SK-N-SH treated with all-trans-retinoic acid at 6 μM for 48 hours (cell line): ENCODE data around the gene CDH4.

Experiments
- BACH2 ChIP-seq: fragments of 250-450 bp; sonication (Bioruptor Pico); IDR thresholded peaks from 2 replicates; pipeline ENCODE4 v1.9.0; 2021; ENCODE audit warnings: mild to moderate bottlenecking, borderline replicate concordance
- CSDC2 ChIP-seq: fragments of 250-450 bp; sonication (Bioruptor Pico); IDR thresholded peaks from 2 replicates; pipeline ENCODE4 v1.5.0; 2020; ENCODE audit warnings: mild to moderate bottlenecking, moderate library complexity
- ISL1 ChIP-seq: fragments of 250-450 bp; sonication (Bioruptor Pico); IDR thresholded peaks from 2 replicates; pipeline ENCODE4 v2.1.2; 2022; ENCODE audit warnings: mild to moderate bottlenecking, moderate library complexity
- OSR1 ChIP-seq: fragments of 250-450 bp; sonication (Bioruptor Pico); IDR thresholded peaks from 2 replicates; pipeline ENCODE4 v1.8.0; 2022; ENCODE audit warnings: moderate library complexity, mild to moderate bottlenecking, inconsistent platforms
- PPARA ChIP-seq: fragments of 250-450 bp; sonication (Bioruptor Pico); IDR thresholded peaks from 2 replicates; pipeline ENCODE4 v1.5.0; 2020; ENCODE audit warnings: mild to moderate bottlenecking, borderline replicate concordance
- SNAI2 ChIP-seq: fragments of 250-450 bp; sonication (Bioruptor Pico); IDR thresholded peaks from 2 replicates; pipeline ENCODE4 v1.5.0; 2020; ENCODE audit warnings: mild to moderate bottlenecking, moderate library complexity
- TCF4 ChIP-seq: fragments of 250-450 bp; sonication (Bioruptor Pico); IDR thresholded peaks from 2 replicates; pipeline ENCODE4 v1.8.0; 2021; ENCODE audit warnings: mild to moderate bottlenecking, moderate library complexity, borderline replicate concordance
- TOX ChIP-seq: fragments of 250-450 bp; sonication (Bioruptor Pico); IDR thresholded peaks from 2 replicates; pipeline ENCODE4 v1.8.0; 2021; ENCODE audit warnings: mild to moderate bottlenecking, moderate library complexity, borderline replicate concordance
- ZC3H10 ChIP-seq: fragments of 250-450 bp; sonication (Bioruptor Pico); IDR thresholded peaks from 2 replicates; pipeline ENCODE4 v1.5.1; 2021; ENCODE audit warnings: mild to moderate bottlenecking, moderate library complexity
- ZNF565 ChIP-seq: fragments of 450-650 bp; formaldehyde crosslinking; conservative IDR thresholded peaks from 2 replicates; pipeline ENCODE4 v1.5.0; 2020; ENCODE audit warnings: low read depth, mild to moderate bottlenecking, moderate library complexity
- ZNF8 ChIP-seq: fragments of 450-650 bp; formaldehyde crosslinking; IDR thresholded peaks from 2 replicates; pipeline ENCODE4 v1.5.0; 2020; ENCODE audit warnings: mild to moderate bottlenecking, moderate library complexity
- TF ChIP-seq, protein P1 (sequence below): fragments of 250-450 bp; sonication (Bioruptor Pico); IDR thresholded peaks from 2 replicates; pipeline ENCODE4 v1.8.0; 2020; ENCODE audit warnings: mild to moderate bottlenecking, moderate library complexity, borderline replicate concordance
- TF ChIP-seq, protein P2 (sequence below): fragments of 250-450 bp; sonication (Bioruptor Pico); IDR thresholded peaks from 2 replicates; pipeline ENCODE4 v1.5.1; 2021; ENCODE audit warnings: mild to moderate bottlenecking, moderate library complexity

DNA sequence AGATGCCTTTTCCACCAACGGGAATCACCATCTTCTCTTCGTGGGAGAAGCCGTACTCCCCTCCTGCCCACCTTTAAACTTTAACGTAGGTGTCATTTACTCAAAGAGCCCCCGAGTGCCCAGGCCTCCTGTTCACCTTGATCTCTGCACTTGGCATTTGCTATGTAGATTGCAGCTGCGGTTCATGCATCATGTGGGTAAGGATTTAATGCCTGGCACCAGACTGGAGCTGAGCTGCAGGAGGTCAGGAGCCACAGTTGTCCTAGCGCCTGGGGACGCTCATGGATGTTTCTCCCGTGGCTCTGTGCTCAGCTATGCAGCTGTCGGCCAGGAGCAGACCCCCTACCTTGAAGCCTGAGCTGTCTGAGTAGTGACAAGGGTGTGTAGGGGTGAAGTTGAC lies 133.7 kb downstream of the CDH4 start:
- TF ChIP-seq, protein P1, sequence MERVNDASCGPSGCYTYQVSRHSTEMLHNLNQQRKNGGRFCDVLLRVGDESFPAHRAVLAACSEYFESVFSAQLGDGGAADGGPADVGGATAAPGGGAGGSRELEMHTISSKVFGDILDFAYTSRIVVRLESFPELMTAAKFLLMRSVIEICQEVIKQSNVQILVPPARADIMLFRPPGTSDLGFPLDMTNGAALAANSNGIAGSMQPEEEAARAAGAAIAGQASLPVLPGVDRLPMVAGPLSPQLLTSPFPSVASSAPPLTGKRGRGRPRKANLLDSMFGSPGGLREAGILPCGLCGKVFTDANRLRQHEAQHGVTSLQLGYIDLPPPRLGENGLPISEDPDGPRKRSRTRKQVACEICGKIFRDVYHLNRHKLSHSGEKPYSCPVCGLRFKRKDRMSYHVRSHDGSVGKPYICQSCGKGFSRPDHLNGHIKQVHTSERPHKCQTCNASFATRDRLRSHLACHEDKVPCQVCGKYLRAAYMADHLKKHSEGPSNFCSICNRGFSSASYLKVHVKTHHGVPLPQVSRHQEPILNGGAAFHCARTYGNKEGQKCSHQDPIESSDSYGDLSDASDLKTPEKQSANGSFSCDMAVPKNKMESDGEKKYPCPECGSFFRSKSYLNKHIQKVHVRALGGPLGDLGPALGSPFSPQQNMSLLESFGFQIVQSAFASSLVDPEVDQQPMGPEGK (CRISPR knock-in tag), result no peak
- TF ChIP-seq TCF4 (no peak), CSDC2 (CRISPR knock-in tag) (no peak), ZNF8 (no peak), SNAI2 (CRISPR knock-in tag) (no peak), ISL1 (CRISPR knock-in tag) (no peak), ZC3H10 (CRISPR knock-in tag) (no peak), ZNF565 (CRISPR knock-in tag) (no peak), OSR1 (no peak), PPARA (CRISPR knock-in tag) (no peak), BACH2 (CRISPR knock-in tag) (no peak), TOX (no peak)
- TF ChIP-seq, protein P2, sequence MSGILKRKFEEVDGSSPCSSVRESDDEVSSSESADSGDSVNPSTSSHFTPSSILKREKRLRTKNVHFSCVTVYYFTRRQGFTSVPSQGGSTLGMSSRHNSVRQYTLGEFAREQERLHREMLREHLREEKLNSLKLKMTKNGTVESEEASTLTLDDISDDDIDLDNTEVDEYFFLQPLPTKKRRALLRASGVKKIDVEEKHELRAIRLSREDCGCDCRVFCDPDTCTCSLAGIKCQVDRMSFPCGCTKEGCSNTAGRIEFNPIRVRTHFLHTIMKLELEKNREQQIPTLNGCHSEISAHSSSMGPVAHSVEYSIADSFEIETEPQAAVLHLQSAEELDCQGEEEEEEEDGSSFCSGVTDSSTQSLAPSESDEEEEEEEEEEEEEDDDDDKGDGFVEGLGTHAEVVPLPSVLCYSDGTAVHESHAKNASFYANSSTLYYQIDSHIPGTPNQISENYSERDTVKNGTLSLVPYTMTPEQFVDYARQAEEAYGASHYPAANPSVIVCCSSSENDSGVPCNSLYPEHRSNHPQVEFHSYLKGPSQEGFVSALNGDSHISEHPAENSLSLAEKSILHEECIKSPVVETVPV (CRISPR knock-in tag), result no peak
